ENCODE data around the gene ABHD1.
"Not testable (repeated sequence)": the region's sequence is repeated elsewhere in the genome, so short reads cannot be mapped to it uniquely, and the experiment has no call there.

The ABHD1 gene

GRCh38 chr2:27111392-27112078 is 12.1 kb upstream of the ABHD1 start:
- not testable (repeated sequence) for DNase-seq

- DNase-seq = no peak
Measured at GRCh38 chr2:27115519-27115918, 8.1 kb upstream of the ABHD1 start.

GRCh38 chr2:27117995-27118524 is 5.6 kb upstream of the ABHD1 start:
- DNase-seq = no peak

GRCh38 chr2:27118525-27119329 is 4.9 kb upstream of the ABHD1 start, which contains the start of gene CGREF1:
Gene CGREF1 (minus strand): TSS chr2:27119128. CDS start chr2:27104366, 14,762 bp downstream.
- peak in 1 of 2 experiments; percentile 62 for DNase-seq

- not testable (repeated sequence) for DNase-seq
Measured at GRCh38 chr2:27119330-27119670, 4.3 kb upstream of the ABHD1 start.

- DNase-seq = no peak
Measured at GRCh38 chr2:27121906-27122305, 1.7 kb upstream of the ABHD1 start.

GRCh38 chr2:27122791-27123190 is 824 bp upstream of the ABHD1 start:
- no peak for DNase-seq

- DNase-seq = no peak
Measured at GRCh38 chr2:27125104-27125503, 1.5 kb downstream of the ABHD1 start.

- DNase-seq = no peak
Measured at GRCh38 chr2:27126252-27126710, 2.7 kb downstream of the ABHD1 start.

- DNase-seq = no peak
Measured at GRCh38 chr2:27127883-27128667, 4.5 kb downstream of the ABHD1 start.

- no peak for DNase-seq
Measured at GRCh38 chr2:27128668-27129571, 5.3 kb downstream of the ABHD1 start.

GRCh38 chr2:27130396-27130795 is 6.8 kb downstream of the ABHD1 start:
- no peak for DNase-seq

GRCh38 chr2:27131429-27131828 is 7.8 kb downstream of the ABHD1 start:
- no peak for DNase-seq

- DNase-seq = peak in 1 of 2 experiments; percentile 34
Measured at GRCh38 chr2:27133195-27133875, 9.7 kb downstream of the ABHD1 start.

GRCh38 chr2:27133905-27134780 is 10.5 kb downstream of the ABHD1 start, which contains the start of gene PREB:
Gene PREB (minus strand): TSS chr2:27134636. CDS start chr2:27134421, 215 bp downstream.
- DNase-seq = peak; percentile 96

GRCh38 chr2:27134781-27135477 is 11.3 kb downstream of the ABHD1 start:
- no peak for DNase-seq

GRCh38 chr2:27135478-27135955 is 11.9 kb downstream of the ABHD1 start:
- DNase-seq = no peak

- DNase-seq = no peak
Measured at GRCh38 chr2:27136751-27137150, 13.1 kb downstream of the ABHD1 start.

GRCh38 chr2:27137322-27137935 is 13.8 kb downstream of the ABHD1 start:
- no peak for DNase-seq

All from NCI-H524 (cell line).